K562 (cell line): Measurements from ENCODE around the gene NDFIP1. TPM values are rescaled to one million over a fixed set of nuclear protein-coding genes. Genes with fewer than 3 reads are reported as not detected.

Source experiments
- ATAC-seq: fragments of 200-7000 bp; cut with Tn5 transposase; 3 replicates; pipeline ENCODE4 v1.9.1; 2020; ENCODE audit warnings: moderate library complexity
- BruUV-seq: library from RNA; stranded (reverse); fragments of 400-500 nt; replicated peaks from 2 replicates; lab custom pipeline; 2021; lab: Mats Ljungman, UMichigan
- CTCF ChIA-PET: fragments of 300-600 bp; formaldehyde crosslinking; extraction: SDS; loops from one replicate; lab custom pipeline; 2021; ENCODE audit warnings: low intra/inter-chr PET ratio; lab: Yijun Ruan, JAX
- POLR2A ChIA-PET: fragments of 300-600, 350-650 bp; sonication (Branson Sonifier 250); formaldehyde crosslinking; extraction: SDS; loops from one replicate; lab custom pipeline; 2021; ENCODE audit warnings: antibody characterized with exemption, inconsistent platforms; lab: Yijun Ruan, JAX
- DNase-seq, 4 experiments: peaks; one replicate each; pipeline versions ENCODE4 v3.0.0 to v3.0.0-alpha.2; 2011 to 2018; ENCODE audit warnings: low spot score in 3 of 4, mixed read lengths in 3 of 4; ENCODE audit errors: extremely low read depth in 1 of 4
- FAIRE-seq: peaks from 2 replicates; lab custom pipeline; 2011; peaks lifted over from hg19 to GRCh38; lab: Jason Lieb, UNC
- H2AFZ ChIP-seq: 2 replicates; pipeline ENCODE4 v1.6.0; 2011; ENCODE audit warnings: low read depth, low read length, control low read depth, inconsistent platforms
- H3K27ac ChIP-seq: fragments of 200-600 bp; 3 replicates; pipeline ENCODE4 v1.8.0; 2011; ENCODE audit warnings: low read depth, mild to moderate bottlenecking, control low read depth, inconsistent platforms, low read length, moderate library complexity, mixed read lengths; ENCODE audit errors: extremely low read depth
- H3K27me3 ChIP-seq, 2 experiments: fragments of 300-600 bp in 1 of 2; 2 replicates in 1 of 2; 3 replicates in 1 of 2; pipeline versions ENCODE4 v1.6.0 to v1.8.0; 2011; ENCODE audit warnings: inconsistent platforms in 2 of 2, low read length in 2 of 2, mild to moderate bottlenecking in 1 of 2, mixed read lengths in 1 of 2, moderate library complexity in 1 of 2; ENCODE audit not compliant: control insufficient read depth in 2 of 2, insufficient read depth in 2 of 2
- H3K36me3 ChIP-seq: fragments of 300-600 bp; 3 replicates; pipeline ENCODE4 v1.8.0; 2011; ENCODE audit warnings: mild to moderate bottlenecking, low read length, inconsistent platforms; ENCODE audit not compliant: control insufficient read depth, insufficient read depth
- H3K4me1 ChIP-seq, 2 experiments: fragments of 200-600 bp in 1 of 2; replicated peaks in 1 of 2; 2 replicates in 1 of 2; 3 replicates in 1 of 2; pipeline versions ENCODE4 v1.5.1 to v1.8.0; 2011; ENCODE audit warnings: inconsistent platforms in 2 of 2, low read length in 2 of 2, mild to moderate bottlenecking in 1 of 2, mixed read lengths in 1 of 2, moderate library complexity in 1 of 2; ENCODE audit not compliant: control insufficient read depth in 2 of 2, insufficient read depth in 2 of 2
- H3K4me2 ChIP-seq: 2 replicates; pipeline ENCODE4 v1.6.1; 2011; ENCODE audit warnings: low read length, control low read depth, inconsistent platforms, mixed read lengths; ENCODE audit not compliant: insufficient read depth
- H3K4me3 ChIP-seq: fragments of 200-600 bp; sonication (generic), shearing (Covaris generic); 2 replicates; pipeline ENCODE4 v1.5.1; 2016; ENCODE audit warnings: control low read depth, inconsistent platforms
- H3K79me2 ChIP-seq: fragments of 200-600 bp; 3 replicates; pipeline ENCODE4 v1.8.0; 2011; ENCODE audit warnings: low read length, inconsistent platforms; ENCODE audit not compliant: control insufficient read depth, insufficient read depth
- H3K9ac ChIP-seq, 2 experiments: 2 replicates each; pipeline versions ENCODE4 v1.6.0 to v1.6.1; 2011; ENCODE audit warnings: low read depth in 2 of 2, low read length in 2 of 2, control low read depth in 1 of 2, inconsistent platforms in 1 of 2, mild to moderate bottlenecking in 1 of 2, mixed read lengths in 1 of 2; ENCODE audit not compliant: insufficient read depth in 1 of 2
- H3K9me1 ChIP-seq: one replicate; pipeline ENCODE4 v1.6.0; 2011; ENCODE audit warnings: inconsistent platforms, mild to moderate bottlenecking, low read length, moderate library complexity; ENCODE audit not compliant: control insufficient read depth, insufficient read depth
- H3K9me3 ChIP-seq: replicated peaks from 2 replicates; pipeline ENCODE4 v1.5.1; 2011; ENCODE audit warnings: low read depth, low read length, inconsistent platforms; ENCODE audit not compliant: control insufficient read depth, insufficient read depth
- H4K20me1 ChIP-seq: replicated peaks from 2 replicates; pipeline ENCODE4 v1.6.1; 2011; ENCODE audit warnings: low read length, inconsistent platforms, mixed read lengths; ENCODE audit not compliant: control insufficient read depth, insufficient read depth
- BCOR ChIP-seq: fragments of 450-650 bp; IDR thresholded peaks from 2 replicates; pipeline ENCODE4 v1.6.1; 2016
- BMI1 ChIP-seq: fragments of 150-350 bp; IDR thresholded peaks from 2 replicates; pipeline ENCODE4 v1.6.1; 2014; ENCODE audit warnings: low read length
- BRD4 ChIP-seq: fragments of 200-600 bp; sonication (generic); IDR thresholded peaks from 2 replicates; pipeline ENCODE4 v1.6.1; 2017; ENCODE audit warnings: inconsistent platforms
- CEBPB ChIP-seq: fragments of 450-650 bp; IDR thresholded peaks from 2 replicates; pipeline ENCODE4 v1.6.1; 2016; ENCODE audit warnings: missing genetic modification characterization, missing compliant biosample characterization
- CEBPG ChIP-seq, 3 experiments: fragments of 200-800 bp in 1 of 3; sonication (Bioruptor generic) in 1 of 3; sonication (generic) in 1 of 3; formaldehyde crosslinking in 1 of 3; IDR thresholded peaks in 2 of 3; conservative IDR thresholded peaks in 1 of 3; 2 replicates each; pipeline versions ENCODE4 v1.6.1 to v1.8.0; 2016 to 2022; ENCODE audit warnings: missing compliant biosample characterization in 2 of 3, missing genetic modification characterization in 2 of 3, mild to moderate bottlenecking in 1 of 3, missing genetic modification reagents in 1 of 3
- EP400 ChIP-seq: fragments of 450-650 bp; IDR thresholded peaks from 2 replicates; pipeline ENCODE4 v1.6.1; 2017; ENCODE audit warnings: antibody characterized with exemption, mild to moderate bottlenecking, moderate library complexity
- ETV1 ChIP-seq: fragments of 450-650 bp; conservative IDR thresholded peaks from 2 replicates; pipeline ENCODE4 v1.6.1; 2016; ENCODE audit warnings: missing genetic modification characterization, control low read depth, low read depth, missing compliant biosample characterization
- FOXK2 ChIP-seq, 2 experiments: fragments of 450-650 bp; IDR thresholded peaks in 1 of 2; conservative IDR thresholded peaks in 1 of 2; 2 replicates each; pipeline ENCODE4 v1.6.1; 2016; ENCODE audit warnings: low read depth in 2 of 2, mild to moderate bottlenecking in 1 of 2
- HDAC1 ChIP-seq, 2 experiments: fragments of 450-650 bp; IDR thresholded peaks; 2 replicates each; pipeline ENCODE4 v1.6.1; 2016 to 2017; ENCODE audit warnings: inconsistent platforms in 1 of 2, mild to moderate bottlenecking in 1 of 2, moderate library complexity in 1 of 2
- HMBOX1 ChIP-seq: sonication (generic); IDR thresholded peaks from 2 replicates; pipeline ENCODE4 v1.6.1; 2016
- MAX ChIP-seq: sonication (generic); formaldehyde crosslinking; IDR thresholded peaks from 2 replicates; pipeline ENCODE4 v1.9.0; 2022; ENCODE audit warnings: mild to moderate bottlenecking, missing genetic modification reagents
- MECOM ChIP-seq: fragments of 250-450 bp; sonication (Bioruptor Pico); IDR thresholded peaks from 2 replicates; pipeline ENCODE4 v1.8.0; 2022; ENCODE audit warnings: inconsistent platforms
- MXI1 ChIP-seq: IDR thresholded peaks from 2 replicates; pipeline ENCODE4 v1.6.1; 2011; ENCODE audit warnings: low read depth, mild to moderate bottlenecking, improper control_type of control experiment, low read length
- NFE2 ChIP-seq: IDR thresholded peaks from 2 replicates; pipeline ENCODE4 v1.6.1; 2014; ENCODE audit warnings: antibody characterized with exemption, low read depth
- NFRKB ChIP-seq: fragments of 450-650 bp; IDR thresholded peaks from 2 replicates; pipeline ENCODE4 v1.6.1; 2016; ENCODE audit warnings: low read depth
- POLR2AphosphoS5 ChIP-seq: IDR thresholded peaks from 2 replicates; pipeline ENCODE4 v1.6.1; 2011; ENCODE audit warnings: mild to moderate bottlenecking, low read depth, low read length, moderate library complexity; ENCODE audit not compliant: control insufficient read depth, insufficient read depth
- RBFOX2 ChIP-seq: fragments of 200-400 bp; formaldehyde crosslinking; IDR thresholded peaks from 2 replicates; pipeline ENCODE4 v1.6.1; 2017; ENCODE audit warnings: low read depth, mild to moderate bottlenecking, low read length, moderate library complexity
- SP1 ChIP-seq: sonication (generic); formaldehyde crosslinking; IDR thresholded peaks from 2 replicates; pipeline ENCODE4 v1.8.1; 2022; ENCODE audit warnings: mild to moderate bottlenecking, missing genetic modification reagents
- XRCC3 ChIP-seq: fragments of 450-650 bp; IDR thresholded peaks from 2 replicates; pipeline ENCODE4 v1.6.1; 2017; ENCODE audit warnings: mild to moderate bottlenecking, moderate library complexity
- ZKSCAN8 ChIP-seq: fragments of 200-800 bp; sonication (Bioruptor generic); IDR thresholded peaks from 2 replicates; pipeline ENCODE4 v1.6.1; 2016; ENCODE audit warnings: missing genetic modification characterization, missing compliant biosample characterization
- WGBS: fragments of 100-300 bp; shearing (Covaris generic); methylation state at CpG from one replicate; pipeline ENCODE4 v1.1.6; 2016; ENCODE audit warnings: low coverage, mixed read lengths; ENCODE audit not compliant: insufficient coverage; ENCODE audit errors: missing lambda C conversion rate; 5-methylcytosine and 5-hydroxymethylcytosine counted together
- in situ Hi-C: fragments of 300-500 bp; cut with MboI; formaldehyde crosslinking; loops from 4 replicates; pipeline ENCODE4 v1.15.0; 2018; ENCODE audit warnings: inconsistent platforms, mixed read lengths
- intact Hi-C: fragments of 100-400 bp; cut with micrococcal nuclease; formaldehyde crosslinking; loops from 2 replicates; pipeline ENCODE4 v1.14.2; 2022
- polyA plus RNA-seq, 8 experiments: library from polyadenylated mRNA; depleted of rRNA in 4 of 8; stranded (reverse) in 5 of 8; unstranded in 3 of 8; fragments of >200 nt; fragmentation: Nextera tagmentation in 2 of 8; fragmentation: Illumina TruSeq in 1 of 8; extraction: Ambion mirVana in 2 of 8; extraction: Trizol in 1 of 8; gene quantifications; 2 replicates each; pipeline versions ENCODE4 v1.2.1 to v1.2.3, GENCODE V29; 2011 to 2014; ENCODE audit warnings: inconsistent platforms in 1 of 8, missing spikeins in 1 of 8
- total RNA-seq, 7 experiments: library from RNA; depleted of rRNA in 6 of 7; stranded (reverse); fragments of >200 nt in 6 of 7; fragmentation: Illumina TruSeq in 2 of 7; extraction: Trizol in 2 of 7; gene quantifications; 2 replicates each; pipeline versions ENCODE4 v1.2.1 to v1.2.3, GENCODE V29; 2011 to 2021; ENCODE audit warnings: low replicate concordance in 1 of 7
- TF ChIP-seq, protein P1 (sequence below), 2 experiments: fragments of 450-650 bp; conservative IDR thresholded peaks; 2 replicates each; pipeline ENCODE4 v1.6.1; 2017; ENCODE audit warnings: mild to moderate bottlenecking in 2 of 2, moderate library complexity in 2 of 2

Gene NDFIP1
- total and polyA plus RNA-seq, 9 of the 15 experiments (the other 6 are each of a cell fraction or from before 2014, with no cell fraction given): 5.3 to 37.5 (median 31.9) TPM

GRCh38 chr5:142110046-142110531, 1.5 kb downstream of the NDFIP1 start:
- H3K79me2 ChIP-seq: peaks cover 60% of the 10 kb centered on the region
- TF ChIP-seq BRD4 (no peak), CEBPB (tag) (peak; percentile 96), SP1 (CRISPR knock-in tag) (0 out of 2 replicates have a peak, but pooled peaks have one; percentile 32), NFRKB (no peak), POLR2AphosphoS5 (0 out of 2 replicates have a peak, but pooled peaks have one; percentile 11), BMI1 (no peak), MXI1 (peak; percentile 25; the same call in 1 of the 2 replicates), FOXK2 (conservative IDR thresholded peaks at IDR 0.05 in 1 of 2, IDR thresholded peaks at IDR 0.05 in 1 of 2; ENCODE audit: low read depth in 2 of 2) (0 out of 4 replicates have a peak, but pooled peaks of 1 of the 2 experiments have one; percentile 18), BCOR (no peak), ETV1 (no peak), EP400 (peak; percentile 57), NFE2 (0 out of 2 replicates have a peak, but pooled peaks have one; percentile 15), HDAC1 (IDR thresholded peaks at IDR 0.05) (0 out of 4 replicates have a peak, but pooled peaks of 1 of the 2 experiments have one; percentile 21), ZKSCAN8 (CRISPR knock-in tag) (peak; percentile 66; the same call in 1 of the 2 replicates), HMBOX1 (peak; percentile 99), MECOM (CRISPR knock-in tag) (no peak), CEBPG (CRISPR knock-in tag; IDR thresholded peaks at IDR 0.05) (peak; percentile 64), CEBPG (tag; conservative IDR thresholded peaks at IDR 0.05 in 1 of 2, IDR thresholded peaks at IDR 0.05 in 1 of 2) (peak; percentile 76 to 82), XRCC3 (no peak), MAX (CRISPR knock-in tag) (peak; percentile 64), RBFOX2 (peak; percentile 49)
- TF ChIP-seq, protein P1, sequence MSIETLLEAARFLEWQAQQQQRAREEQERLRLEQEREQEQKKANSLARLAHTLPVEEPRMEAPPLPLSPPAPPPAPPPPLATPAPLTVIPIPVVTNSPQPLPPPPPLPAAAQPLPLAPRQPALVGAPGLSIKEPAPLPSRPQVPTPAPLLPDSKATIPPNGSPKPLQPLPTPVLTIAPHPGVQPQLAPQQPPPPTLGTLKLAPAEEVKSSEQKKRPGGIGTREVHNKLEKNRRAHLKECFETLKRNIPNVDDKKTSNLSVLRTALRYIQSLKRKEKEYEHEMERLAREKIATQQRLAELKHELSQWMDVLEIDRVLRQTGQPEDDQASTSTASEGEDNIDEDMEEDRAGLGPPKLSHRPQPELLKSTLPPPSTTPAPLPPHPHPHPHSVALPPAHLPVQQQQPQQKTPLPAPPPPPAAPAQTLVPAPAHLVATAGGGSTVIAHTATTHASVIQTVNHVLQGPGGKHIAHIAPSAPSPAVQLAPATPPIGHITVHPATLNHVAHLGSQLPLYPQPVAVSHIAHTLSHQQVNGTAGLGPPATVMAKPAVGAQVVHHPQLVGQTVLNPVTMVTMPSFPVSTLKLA (conservative IDR thresholded peaks at IDR 0.05): peak; percentile 45 to 67; a peak in 3 of 4 replicates

More at GRCh38 chr5:142110046-142110531, 1.5 kb downstream of the NDFIP1 start:
- POLR2A ChIA-PET: interaction anchor here (0.6 to 1.8 kb wide), 11 partner anchors 8 to 590 kb away, joined by 3 to 9 read pairs (median 4); partner anchors contain the start of gene GNPDA1
- Histone ChIP-seq H3K27ac (peak overlapping the region; percentile 87), H4K20me1 (no peaks in the 10 kb centered on the region), H2AFZ (peak overlapping the region; percentile 100), H3K9me1 (no peaks in the 10 kb centered on the region), H3K27me3 (no peaks in the 10 kb centered on the region), H3K36me3 (peaks cover 12% of the 10 kb centered on the region), H3K4me3 (peak overlapping the region; percentile 89), H3K9me3 (no peaks in the 10 kb centered on the region), H3K4me2 (peak overlapping the region; percentile 92), H3K9ac (peak overlapping the region; percentile 1 to 86), H3K4me1 (peaks cover 18% of the 10 kb centered on the region in 2 experiments)
- WGBS: under 1% methylated on average over 9 of the region's 9 CpGs
- CTCF ChIA-PET: no interaction called here
- in situ Hi-C loops: no loop called here
- FAIRE-seq (peak; percentile 26), DNase-seq (peak in 1 of 4 experiments; percentile 51), ATAC-seq (peak; percentile 13)
- intact Hi-C loops: no loop called here
- TSS peak; percentile 47 for BruUV-seq
